GM12878 (cell line): ENCODE results near the gene FGF11. TPM values are rescaled to one million over a fixed set of nuclear protein-coding genes. Genes with fewer than 3 reads are reported as not detected.

ENCODE experiments used
- ATAC-seq: fragments of 200-7000 bp; cut with Tn5 transposase; 3 replicates; pipeline ENCODE4 v1.9.1; 2020; ENCODE audit warnings: mild to moderate bottlenecking, moderate library complexity
- BruUV-seq: library from RNA; stranded (reverse); fragments of 400-500 nt; replicated peaks from 2 replicates; lab custom pipeline; 2021; lab: Mats Ljungman, UMichigan
- CTCF ChIA-PET: fragments of 300-600 bp; sonication (Branson Sonifier 250); formaldehyde crosslinking; extraction: SDS; loops from one replicate; lab custom pipeline; 2021; ENCODE audit warnings: inconsistent platforms; lab: Yijun Ruan, JAX
- POLR2A ChIA-PET: fragments of 350-600 bp; formaldehyde crosslinking; extraction: SDS; loops from one replicate; lab custom pipeline; 2021; ENCODE audit warnings: inconsistent platforms; lab: Charles Lee
- RAD21 ChIA-PET: fragments of 300-600 bp; sonication (Branson Sonifier 250); formaldehyde crosslinking; loops from one replicate; lab custom pipeline; 2023; ENCODE audit warnings: antibody characterized with exemption; ENCODE audit not compliant: unreplicated experiment; lab: Charles Lee
- SMC1A ChIA-PET: fragments of 300-600 bp; sonication (Branson Sonifier 250); formaldehyde crosslinking; loops from one replicate; lab custom pipeline; 2023; ENCODE audit not compliant: unreplicated experiment, uncharacterized antibody; lab: Charles Lee
- DNase-seq: peaks from one replicate; pipeline ENCODE4 v3.0.0-alpha.2; 2011; ENCODE audit warnings: low read depth, low spot score
- FAIRE-seq: peaks from 3 replicates; lab custom pipeline; 2011; peaks lifted over from hg19 to GRCh38; lab: Jason Lieb, UNC
- H2AFZ ChIP-seq: 2 replicates; pipeline ENCODE4 v1.6.0; 2011; ENCODE audit warnings: low read depth, low read length, control low read depth; ENCODE audit not compliant: control insufficient read depth
- H3K27ac ChIP-seq: 2 replicates; pipeline ENCODE4 v1.5.1; 2011; ENCODE audit warnings: control low read depth; ENCODE audit not compliant: control insufficient read depth, insufficient read depth
- H3K27me3 ChIP-seq, 2 experiments: replicated peaks in 1 of 2; 2 replicates each; pipeline versions ENCODE4 v1.6.0 to v1.6.1; 2011; ENCODE audit warnings: low read length in 1 of 2; ENCODE audit not compliant: control insufficient read depth in 2 of 2, insufficient read depth in 2 of 2
- H3K36me3 ChIP-seq, 2 experiments: 2 replicates each; pipeline ENCODE4 v1.5.1; 2011; ENCODE audit warnings: low read length in 1 of 2; ENCODE audit not compliant: control insufficient read depth in 2 of 2, insufficient read depth in 2 of 2
- H3K4me1 ChIP-seq: 2 replicates; pipeline ENCODE4 v1.6.1; 2011; ENCODE audit warnings: mild to moderate bottlenecking, low read length, moderate library complexity, mixed read lengths; ENCODE audit not compliant: control insufficient read depth, insufficient read depth
- H3K4me2 ChIP-seq: 2 replicates; pipeline ENCODE4 v1.6.0; 2011; ENCODE audit warnings: control low read depth; ENCODE audit not compliant: control insufficient read depth, insufficient read depth
- H3K4me3 ChIP-seq: fragments of 200-600 bp; sonication (generic); 2 replicates; pipeline ENCODE4 v1.5.1; 2016
- H3K79me2 ChIP-seq: 2 replicates; pipeline ENCODE4 v1.6.0; 2011; ENCODE audit warnings: low read length; ENCODE audit not compliant: control insufficient read depth, insufficient read depth
- H3K9ac ChIP-seq: 2 replicates; pipeline ENCODE4 v1.8.0; 2011; ENCODE audit warnings: low read length, control low read depth, mixed read lengths; ENCODE audit not compliant: control insufficient read depth, insufficient read depth
- H3K9me3 ChIP-seq: replicated peaks from 3 replicates; pipeline ENCODE4 v1.5.1; 2011; ENCODE audit warnings: mild to moderate bottlenecking, low read length; ENCODE audit not compliant: control insufficient read depth, insufficient read depth
- H4K20me1 ChIP-seq: 2 replicates; pipeline ENCODE4 v1.6.0; 2011; ENCODE audit not compliant: control insufficient read depth, insufficient read depth
- CHD1 ChIP-seq: IDR thresholded peaks from 2 replicates; pipeline ENCODE4 v1.6.1; 2012; ENCODE audit warnings: low read depth, low read length, improper control_type of control experiment
- HDAC6 ChIP-seq: fragments of 200-600 bp; sonication (generic); IDR thresholded peaks from one replicate; pipeline ENCODE4 v1.8.0; 2017; ENCODE audit warnings: antibody characterized with exemption; ENCODE audit not compliant: unreplicated experiment
- MYB ChIP-seq: fragments of 150-350 bp; IDR thresholded peaks from 2 replicates; pipeline ENCODE4 v1.6.1; 2014; ENCODE audit warnings: mild to moderate bottlenecking, low read depth, low read length, borderline replicate concordance
- NR2C1 ChIP-seq: fragments of 450-650 bp; IDR thresholded peaks from 2 replicates; pipeline ENCODE4 v1.6.1; 2017; ENCODE audit warnings: antibody characterized with exemption, mild to moderate bottlenecking, moderate library complexity
- SP1 ChIP-seq: IDR thresholded peaks from one replicate; pipeline ENCODE4 v1.6.1; 2011; ENCODE audit warnings: low read depth, low read length
- TCF12 ChIP-seq: IDR thresholded peaks from 2 replicates; pipeline ENCODE4 v1.6.1; 2011; ENCODE audit warnings: low read depth, mild to moderate bottlenecking, low read length
- WGBS: methylation state at CpG from one replicate; pipeline ENCODE4 v1.1.6; 2016; ENCODE audit warnings: low lambda C conversion rate; ENCODE audit not compliant: insufficient replicate concordance, insufficient coverage; ENCODE audit errors: missing lambda C conversion rate; 5-methylcytosine and 5-hydroxymethylcytosine counted together
- in situ Hi-C: fragments of 300-500 bp; cut with MboI; formaldehyde crosslinking; loops from 9 replicates; pipeline ENCODE4 v1.14.3; 2018; ENCODE audit warnings: mixed read lengths
- intact Hi-C: fragments of 100-400 bp; cut with micrococcal nuclease; formaldehyde crosslinking; loops from one replicate; pipeline ENCODE4 v1.14.2; 2022; ENCODE audit not compliant: unreplicated experiment
- polyA plus RNA-seq, 11 experiments: library from polyadenylated mRNA; depleted of rRNA in 4 of 11; unstranded in 6 of 11; stranded (reverse) in 5 of 11; fragments of >200 nt; fragmentation: Nextera tagmentation in 4 of 11; fragmentation: Illumina TruSeq in 1 of 11; extraction: Ambion mirVana in 4 of 11; extraction: Trizol in 1 of 11; gene quantifications; 1 replicate in 1 of 11; 2 replicates in 10 of 11; pipeline versions ENCODE4 v1.2.1 to v1.2.3, GENCODE V29; 2011 to 2016; ENCODE audit warnings: inconsistent platforms in 2 of 11, missing spikeins in 2 of 11, low read depth in 1 of 11
- total RNA-seq, 4 experiments: library from RNA; depleted of rRNA in 3 of 4; stranded (reverse); fragments of >200 nt in 3 of 4; fragmentation: Illumina TruSeq in 1 of 4; extraction: Trizol in 1 of 4; gene quantifications; 2 replicates each; pipeline versions ENCODE4 v1.2.1 to v1.2.3, GENCODE V29; 2013 to 2021
- TF ChIP-seq, protein P1 (sequence below): fragments of 450-650 bp; IDR thresholded peaks from 2 replicates; pipeline ENCODE4 v1.6.1; 2018; ENCODE audit warnings: mild to moderate bottlenecking, low read depth, moderate library complexity; ENCODE audit not compliant: partially characterized antibody

Gene FGF11
- total and polyA plus RNA-seq, 10 of the 15 experiments (the other 5 are each of a cell fraction or from before 2014, with no cell fraction given): 0.69 to 21.1 (median 2.6) TPM

DNA sequence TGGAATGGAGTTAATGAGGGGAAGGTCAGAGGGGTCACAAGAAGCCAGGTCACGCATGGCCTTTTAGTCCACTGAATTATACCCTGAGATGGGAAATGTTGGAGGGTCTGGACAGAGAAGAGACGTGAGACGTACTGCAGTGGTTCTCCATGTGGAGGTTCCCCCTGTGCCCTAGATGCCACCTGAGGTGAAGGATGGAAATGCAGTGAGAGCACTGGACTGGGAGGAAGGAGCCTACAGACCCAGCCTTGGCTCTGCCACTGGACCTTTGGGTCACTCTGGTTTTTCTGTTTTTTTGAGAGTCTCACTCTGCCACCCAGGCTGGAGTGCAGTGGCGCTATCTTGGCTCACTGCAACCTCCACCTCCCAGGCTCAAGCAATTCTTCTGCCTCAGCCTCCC is 43.2 kb upstream of the FGF11 start:
- ChIA-PET RAD21 (no interaction called here), CTCF (no interaction called here), SMC1A (no interaction called here), POLR2A (interaction anchor here (3.2 kb wide), 1 partner anchor 7 kb away, joined by 23 read pairs; the partner anchor contains the start of gene TMEM256)
- TF ChIP-seq SP1 (no peak), CHD1 (no peak), HDAC6 (no peak), NR2C1 (no peak), MYB (no peak), TCF12 (no peak)
- TF ChIP-seq, protein P1, sequence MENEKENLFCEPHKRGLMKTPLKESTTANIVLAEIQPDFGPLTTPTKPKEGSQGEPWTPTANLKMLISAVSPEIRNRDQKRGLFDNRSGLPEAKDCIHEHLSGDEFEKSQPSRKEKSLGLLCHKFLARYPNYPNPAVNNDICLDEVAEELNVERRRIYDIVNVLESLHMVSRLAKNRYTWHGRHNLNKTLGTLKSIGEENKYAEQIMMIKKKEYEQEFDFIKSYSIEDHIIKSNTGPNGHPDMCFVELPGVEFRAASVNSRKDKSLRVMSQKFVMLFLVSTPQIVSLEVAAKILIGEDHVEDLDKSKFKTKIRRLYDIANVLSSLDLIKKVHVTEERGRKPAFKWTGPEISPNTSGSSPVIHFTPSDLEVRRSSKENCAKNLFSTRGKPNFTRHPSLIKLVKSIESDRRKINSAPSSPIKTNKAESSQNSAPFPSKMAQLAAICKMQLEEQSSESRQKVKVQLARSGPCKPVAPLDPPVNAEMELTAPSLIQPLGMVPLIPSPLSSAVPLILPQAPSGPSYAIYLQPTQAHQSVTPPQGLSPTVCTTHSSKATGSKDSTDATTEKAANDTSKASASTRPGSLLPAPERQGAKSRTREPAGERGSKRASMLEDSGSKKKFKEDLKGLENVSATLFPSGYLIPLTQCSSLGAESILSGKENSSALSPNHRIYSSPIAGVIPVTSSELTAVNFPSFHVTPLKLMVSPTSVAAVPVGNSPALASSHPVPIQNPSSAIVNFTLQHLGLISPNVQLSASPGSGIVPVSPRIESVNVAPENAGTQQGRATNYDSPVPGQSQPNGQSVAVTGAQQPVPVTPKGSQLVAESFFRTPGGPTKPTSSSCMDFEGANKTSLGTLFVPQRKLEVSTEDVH: no peak
- H3K9ac ChIP-seq: no peak overlapping the region
- no peak overlapping the region for H2AFZ ChIP-seq
- no peak overlapping the region for H3K27ac ChIP-seq
- ATAC-seq: no peak
- DNase-seq: no peak
- in situ Hi-C loops (no loop called here), intact Hi-C loops (no loop called here)
- no peaks in the 10 kb centered on the region for H3K27me3 ChIP-seq
- BruUV-seq: no TSS peak
- no peaks in the 10 kb centered on the region for H3K4me1 ChIP-seq
- no peak overlapping the region for H3K4me2 ChIP-seq
- H4K20me1 ChIP-seq: no peaks in the 10 kb centered on the region
- peaks cover 2% of the 10 kb centered on the region for H3K79me2 ChIP-seq
- no peaks in the 10 kb centered on the region for H3K9me3 ChIP-seq
- H3K4me3 ChIP-seq: no peak overlapping the region
- FAIRE-seq: no peak
- no peaks in the 10 kb centered on the region for H3K36me3 ChIP-seq
- WGBS: 96% methylated on average over 4 of the region's 4 CpGs
